HG02981 (cell line): ENCODE results near the gene SPOCK1.

ENCODE experiments used
- ATAC-seq: cut with Tn5 transposase; IDR thresholded peaks from one replicate; pipeline ENCODE4 v1.9.1; 2021; ENCODE audit warnings: mild to moderate bottlenecking, moderate library complexity; ENCODE audit not compliant: unreplicated experiment

SPOCK1 gene

GRCh38 chr5:137446615-137447014 is 52.5 kb downstream of the SPOCK1 start:
- no peak for ATAC-seq

- no peak for ATAC-seq
These were observed 53.0 kb downstream of the SPOCK1 start for GRCh38 chr5:137446151-137446550.

GRCh38 chr5:137442660-137443059 is 56.5 kb downstream of the SPOCK1 start:
- ATAC-seq = no peak

GRCh38 chr5:137441476-137441875 is 57.6 kb downstream of the SPOCK1 start:
- no peak for ATAC-seq

GRCh38 chr5:137440795-137441194 is 58.3 kb downstream of the SPOCK1 start:
- no peak for ATAC-seq

- no peak for ATAC-seq
These were observed 59.5 kb downstream of the SPOCK1 start for GRCh38 chr5:137439645-137440044.

GRCh38 chr5:137438932-137439331 is 60.2 kb downstream of the SPOCK1 start:
- ATAC-seq = no peak

- ATAC-seq = no peak
These were observed 61.4 kb downstream of the SPOCK1 start for GRCh38 chr5:137437774-137438173.

- no peak for ATAC-seq
These were observed 65.6 kb downstream of the SPOCK1 start for GRCh38 chr5:137433539-137433938.

- ATAC-seq = no peak
These were observed 66.8 kb downstream of the SPOCK1 start for GRCh38 chr5:137432376-137432775.

GRCh38 chr5:137431051-137431450 is 68.1 kb downstream of the SPOCK1 start:
- ATAC-seq = no peak

GRCh38 chr5:137415231-137415681 is 83.9 kb downstream of the SPOCK1 start:
- ATAC-seq = no peak

- ATAC-seq = no peak
These were observed 84.9 kb downstream of the SPOCK1 start for GRCh38 chr5:137414112-137414755.

GRCh38 chr5:137412136-137412535 is 87.0 kb downstream of the SPOCK1 start:
- no peak for ATAC-seq

GRCh38 chr5:137410234-137411010 is 88.7 kb downstream of the SPOCK1 start:
- ATAC-seq = no peak

- no peak for ATAC-seq
These were observed 89.4 kb downstream of the SPOCK1 start for GRCh38 chr5:137409736-137410135.

GRCh38 chr5:137407090-137407489 is 92.0 kb downstream of the SPOCK1 start:
- no peak for ATAC-seq

- ATAC-seq = no peak
These were observed 93.7 kb downstream of the SPOCK1 start for GRCh38 chr5:137405393-137405792.

GRCh38 chr5:137403869-137404268 is 95.3 kb downstream of the SPOCK1 start:
- ATAC-seq = no peak

GRCh38 chr5:137402436-137403187 is 96.5 kb downstream of the SPOCK1 start:
- ATAC-seq = no peak

- no peak for ATAC-seq
These were observed 97.2 kb downstream of the SPOCK1 start for GRCh38 chr5:137401946-137402345.

GRCh38 chr5:137400571-137400970 is 98.6 kb downstream of the SPOCK1 start:
- no peak for ATAC-seq
